ENCODE data around the gene ATP6V0E1.

ATP6V0E1 gene

GRCh38 chr5:172941067-172941516 is 42.5 kb upstream of the ATP6V0E1 start:
- no peak for DNase-seq (ENCODE audit: low read depth)
- TF ChIP-seq CTCF (IDR thresholded peaks at IDR 0.05; ENCODE audit: insufficient read depth, low read depth, low read length, missing control alignments): no peak
- no peak overlapping the region for H3K4me3 ChIP-seq (ENCODE audit: low read depth, low read length)

- H3K4me3 ChIP-seq (ENCODE audit: low read depth, low read length): no peak overlapping the region
- TF ChIP-seq CTCF (IDR thresholded peaks at IDR 0.05; ENCODE audit: insufficient read depth, low read depth, low read length, missing control alignments): no peak
- no peak for DNase-seq (ENCODE audit: low read depth)
Observed at GRCh38 chr5:172942556-172942955, 41.0 kb upstream of the ATP6V0E1 start.

GRCh38 chr5:172943283-172943841 is 40.2 kb upstream of the ATP6V0E1 start:
- TF ChIP-seq CTCF (IDR thresholded peaks at IDR 0.05; ENCODE audit: insufficient read depth, low read depth, low read length, missing control alignments): no peak
- no peak overlapping the region for H3K4me3 ChIP-seq (ENCODE audit: low read depth, low read length)
- no peak for DNase-seq (ENCODE audit: low read depth)

GRCh38 chr5:172943906-172944305 is 39.7 kb upstream of the ATP6V0E1 start:
- no peak for TF ChIP-seq CTCF (IDR thresholded peaks at IDR 0.05; ENCODE audit: insufficient read depth, low read depth, low read length, missing control alignments)
- H3K4me3 ChIP-seq (ENCODE audit: low read depth, low read length): no peak overlapping the region
- no peak for DNase-seq (ENCODE audit: low read depth)

GRCh38 chr5:172944741-172945140 is 38.8 kb upstream of the ATP6V0E1 start:
- TF ChIP-seq CTCF (IDR thresholded peaks at IDR 0.05; ENCODE audit: insufficient read depth, low read depth, low read length, missing control alignments): no peak
- DNase-seq (ENCODE audit: low read depth): no peak
- H3K4me3 ChIP-seq (ENCODE audit: low read depth, low read length): no peak overlapping the region

- H3K4me3 ChIP-seq (ENCODE audit: low read depth, low read length): no peak overlapping the region
- no peak for DNase-seq (ENCODE audit: low read depth)
- no peak for TF ChIP-seq CTCF (IDR thresholded peaks at IDR 0.05; ENCODE audit: insufficient read depth, low read depth, low read length, missing control alignments)
Observed at GRCh38 chr5:172945151-172945550, 38.4 kb upstream of the ATP6V0E1 start.

GRCh38 chr5:172946146-172946545 is 37.4 kb upstream of the ATP6V0E1 start:
- no peak for DNase-seq (ENCODE audit: low read depth)
- no peak for TF ChIP-seq CTCF (IDR thresholded peaks at IDR 0.05; ENCODE audit: insufficient read depth, low read depth, low read length, missing control alignments)

More at GRCh38 chr5:172946146-172946545, 37.4 kb upstream of the ATP6V0E1 start:
- H3K4me3 ChIP-seq (ENCODE audit: low read depth, low read length): no peak overlapping the region

Data from GM12865 (cell line).